Ovary (tissue), 9 donors: ENCODE data around the gene PYGO1. TPM values are rescaled to one million over a fixed set of nuclear protein-coding genes. Genes with fewer than 3 reads are reported as not detected.
"Not testable (repeated sequence)": the region's sequence is repeated elsewhere in the genome, so short reads cannot be mapped to it uniquely, and the experiment has no call there.

ENCODE experiments used
- DNase-seq, 5 donors: peaks; one replicate each; pipeline ENCODE4 v3.0.0-alpha.2; 2019 to 2020
- H3K27ac ChIP-seq, 2 donors: fragments of 200-600 bp; one replicate each; pipeline versions ENCODE4 v1.5.1 to v1.8.0; 2019 to 2022
- H3K27me3 ChIP-seq: fragments of 200-600 bp; one replicate; pipeline ENCODE4 v1.8.0; 2022
- H3K36me3 ChIP-seq: fragments of 200-600 bp; sonication (generic); one replicate; pipeline ENCODE4 v1.5.1; 2019
- H3K4me1 ChIP-seq: one replicate; pipeline ENCODE4 v1.8.1; 2013; ENCODE audit warnings: mild to moderate bottlenecking, moderate library complexity; ENCODE audit not compliant: insufficient read depth
- H3K4me3 ChIP-seq: fragments of 200-600 bp; sonication (generic); one replicate; pipeline ENCODE4 v1.5.1; 2017
- H3K9me3 ChIP-seq, 2 donors: fragments of 200-600 bp in 1 of 2; sonication (generic) in 1 of 2; one replicate each; pipeline versions ENCODE4 v1.5.1 to v1.8.1; 2013 to 2019; ENCODE audit warnings: mild to moderate bottlenecking in 1 of 2, moderate library complexity in 1 of 2
- EP300 ChIP-seq: sonication (generic); formaldehyde crosslinking; IDR thresholded peaks from one replicate; pipeline ENCODE4 v1.6.1; 2017; ENCODE audit warnings: antibody characterized with exemption
- POLR2A ChIP-seq: fragments of 450-650 bp; IDR thresholded peaks from one replicate; pipeline ENCODE4 v1.6.1; 2017; ENCODE audit warnings: antibody characterized with exemption, mild to moderate bottlenecking, moderate library complexity
- WGBS, 3 donors: extraction: QIAGEN DNeasy Blood & Tissue Kit in 1 of 3; methylation state at CpG; one replicate each; pipeline versions ENCODE4 v1.1.5 to v1.1.7; 2013 to 2017; 5-methylcytosine and 5-hydroxymethylcytosine counted together
- intact Hi-C, 4 donors: fragments of 100-400 bp; cut with DNase I; formaldehyde crosslinking; loops; one replicate each; pipeline versions ENCODE4 v1.11.0 to v1.15.1; 2022 to 2023
- polyA plus RNA-seq, 2 donors: library from polyadenylated mRNA; stranded (reverse); fragments of 200-250 nt in 1 of 2; fragments of 350-450 nt in 1 of 2; fragmentation: Illumina TruSeq in 1 of 2; extraction: RNeasy Lipid Tissue Mini Kit (QIAGEN cat#74804) in 1 of 2; gene quantifications; one replicate each; pipeline ENCODE4 v1.2.3, GENCODE V29; 2013 to 2014
- total RNA-seq, 7 donors: library from RNA; depleted of rRNA in 2 of 7; stranded (reverse); fragments of >200 nt in 2 of 7; fragmentation: NEBNext Ultra II Directional in 3 of 7; extraction: Animal tissue kit (Norgen Biotek cat#: 25700) in 3 of 7; gene quantifications; one replicate each; pipeline versions ENCODE4 v1.1.0 to v1.2.4, GENCODE V29; 2016 to 2023
- TF ChIP-seq, protein P1 (sequence below), 3 donors: fragments of 450-650 bp in 2 of 3; fragments of 200-600 bp in 1 of 3; IDR thresholded peaks; one replicate each; pipeline versions ENCODE4 v1.5.1 to v1.8.0; 2016 to 2022; ENCODE audit warnings: antibody characterized with exemption in 3 of 3, mild to moderate bottlenecking in 1 of 3
- donor health status: DM: no; HTN: no; CAD: no; lungs with moderate emphysema.
- donor health status: DM: no; HTN: no; CAD: no.
- donor health status: Bipolar disorder and iron deficiency.
- donor health status: DM: yes; HTN: yes; CAD: no.
- donor health status: DM: no; HTN: no; CAD: no.
- donor health status: DM: yes; HTN: yes; CAD: no.

The PYGO1 gene
- total and polyA plus RNA-seq, 9 donors: 4.0 to 31.1 (median 22.7) TPM

DNA sequence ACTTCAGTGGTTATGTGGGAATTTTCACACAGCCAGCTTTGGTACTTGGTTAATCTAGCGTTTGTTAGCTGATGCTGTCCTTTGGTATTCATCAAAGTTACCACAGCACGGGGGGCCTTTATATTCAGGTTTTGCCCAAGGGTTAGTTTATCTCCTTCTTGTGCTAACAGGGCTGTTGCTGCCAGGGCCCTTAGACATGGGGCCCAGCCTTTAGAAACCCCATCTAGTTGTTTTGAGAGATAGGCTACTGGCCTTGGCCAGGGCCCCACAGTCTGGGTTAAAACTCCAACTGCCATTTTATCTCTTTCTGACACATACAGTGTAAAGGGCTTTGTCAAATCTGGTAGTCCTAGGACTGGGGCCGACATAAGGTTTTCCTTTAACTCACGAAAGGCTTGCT, 72.7 kb downstream of the PYGO1 start:
- intact Hi-C loops: no loop called here
- no peaks in the 10 kb centered on the region for H3K36me3 ChIP-seq
- no peaks in the 10 kb centered on the region for H3K9me3 ChIP-seq
- no peak for TF ChIP-seq EP300
- TF ChIP-seq POLR2A: no peak
- TF ChIP-seq, protein P1, sequence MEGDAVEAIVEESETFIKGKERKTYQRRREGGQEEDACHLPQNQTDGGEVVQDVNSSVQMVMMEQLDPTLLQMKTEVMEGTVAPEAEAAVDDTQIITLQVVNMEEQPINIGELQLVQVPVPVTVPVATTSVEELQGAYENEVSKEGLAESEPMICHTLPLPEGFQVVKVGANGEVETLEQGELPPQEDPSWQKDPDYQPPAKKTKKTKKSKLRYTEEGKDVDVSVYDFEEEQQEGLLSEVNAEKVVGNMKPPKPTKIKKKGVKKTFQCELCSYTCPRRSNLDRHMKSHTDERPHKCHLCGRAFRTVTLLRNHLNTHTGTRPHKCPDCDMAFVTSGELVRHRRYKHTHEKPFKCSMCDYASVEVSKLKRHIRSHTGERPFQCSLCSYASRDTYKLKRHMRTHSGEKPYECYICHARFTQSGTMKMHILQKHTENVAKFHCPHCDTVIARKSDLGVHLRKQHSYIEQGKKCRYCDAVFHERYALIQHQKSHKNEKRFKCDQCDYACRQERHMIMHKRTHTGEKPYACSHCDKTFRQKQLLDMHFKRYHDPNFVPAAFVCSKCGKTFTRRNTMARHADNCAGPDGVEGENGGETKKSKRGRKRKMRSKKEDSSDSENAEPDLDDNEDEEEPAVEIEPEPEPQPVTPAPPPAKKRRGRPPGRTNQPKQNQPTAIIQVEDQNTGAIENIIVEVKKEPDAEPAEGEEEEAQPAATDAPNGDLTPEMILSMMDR (IDR thresholded peaks at IDR 0.05): no peak
- no peak overlapping the region for H3K27ac ChIP-seq
- no peaks in the 10 kb centered on the region for H3K27me3 ChIP-seq
- no peaks in the 10 kb centered on the region for H3K4me1 ChIP-seq
- WGBS, 3 donors: 83 to 86% (median 84%) methylated on average over 4 of the region's 4 CpGs
- DNase-seq: no peak
- H3K4me3 ChIP-seq: no peak overlapping the region

DNA sequence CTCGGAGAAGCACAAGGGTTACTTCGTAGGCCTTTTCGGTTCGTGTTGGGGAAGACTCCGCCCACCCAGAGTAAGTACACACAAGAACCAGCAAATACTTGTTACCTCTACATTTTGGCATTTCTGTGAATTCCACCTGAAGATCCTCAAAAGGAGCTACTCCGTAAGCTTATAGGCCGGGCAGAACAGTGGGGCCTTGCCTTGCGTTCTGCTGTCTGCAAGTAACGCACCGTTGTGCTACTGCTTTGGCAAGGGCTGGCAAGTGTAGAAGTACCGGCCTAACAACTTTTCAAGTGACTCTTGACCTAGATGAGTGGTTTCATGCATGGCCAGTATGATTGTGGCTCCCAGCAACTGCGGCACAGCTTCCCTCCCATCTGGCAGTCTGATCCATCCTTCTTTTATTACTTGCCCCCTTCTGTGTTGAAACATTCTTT, 73.7 kb downstream of the PYGO1 start:
- WGBS, 3 donors: 93 to 96% (median 95%) methylated on average over 12 of the region's 12 CpGs
- Histone ChIP-seq H3K4me3 (no peak overlapping the region), H3K27ac (no peak overlapping the region), H3K36me3 (no peaks in the 10 kb centered on the region), H3K4me1 (no peaks in the 10 kb centered on the region), H3K27me3 (no peaks in the 10 kb centered on the region), H3K9me3 (no peaks in the 10 kb centered on the region)
- TF ChIP-seq POLR2A: no peak
- TF ChIP-seq, protein P1 (IDR thresholded peaks at IDR 0.05): no peak
- TF ChIP-seq EP300: no peak
- DNase-seq: no peak
- intact Hi-C loops: no loop called here

DNA sequence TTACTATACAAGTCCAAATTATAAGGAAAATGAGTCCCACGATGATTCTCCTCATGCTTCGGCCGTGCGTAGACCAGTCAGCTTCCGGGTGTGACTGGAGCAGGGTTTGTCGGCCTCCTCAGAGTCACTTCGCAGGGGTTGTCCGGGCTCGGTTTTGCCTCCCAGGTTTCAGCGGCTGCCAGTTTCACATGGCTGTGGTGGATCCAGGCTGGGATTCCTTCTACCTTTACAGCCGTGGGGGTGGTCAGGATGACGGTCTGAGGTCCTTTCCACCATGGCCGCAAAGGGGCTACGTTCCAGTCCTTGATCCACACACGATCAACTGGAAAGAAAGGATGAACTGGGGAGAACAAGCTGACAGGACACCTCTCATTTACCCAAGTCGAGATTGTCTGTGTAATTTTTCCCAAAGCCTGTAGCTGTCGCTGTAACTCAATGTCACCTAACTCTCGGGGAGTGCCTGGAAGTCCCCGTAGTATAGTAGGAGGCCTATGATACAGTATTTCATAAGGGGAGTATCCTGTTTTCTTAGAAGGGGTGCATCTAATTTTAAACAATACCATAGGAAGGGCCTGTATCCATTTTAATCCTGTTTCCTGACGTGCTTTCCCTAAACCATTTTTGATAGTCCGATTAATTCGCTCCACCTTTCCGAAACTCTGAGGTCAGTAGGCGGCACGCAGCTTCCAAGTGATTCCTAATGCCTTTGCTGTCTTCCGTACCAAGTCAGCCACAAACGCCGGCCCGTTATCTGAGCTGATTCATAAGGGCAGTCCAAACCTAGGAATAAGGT, 74.3 kb downstream of the PYGO1 start:
- H3K27me3 ChIP-seq, H3K27ac ChIP-seq, intact Hi-C loops, H3K9me3 ChIP-seq, H3K36me3 ChIP-seq, DNase-seq, H3K4me1 ChIP-seq, H3K4me3 ChIP-seq: not testable (repeated sequence)
- 78 to 82% (median 79%) methylated on average over 29 of the region's 29 CpGs for WGBS, 3 donors

DNA sequence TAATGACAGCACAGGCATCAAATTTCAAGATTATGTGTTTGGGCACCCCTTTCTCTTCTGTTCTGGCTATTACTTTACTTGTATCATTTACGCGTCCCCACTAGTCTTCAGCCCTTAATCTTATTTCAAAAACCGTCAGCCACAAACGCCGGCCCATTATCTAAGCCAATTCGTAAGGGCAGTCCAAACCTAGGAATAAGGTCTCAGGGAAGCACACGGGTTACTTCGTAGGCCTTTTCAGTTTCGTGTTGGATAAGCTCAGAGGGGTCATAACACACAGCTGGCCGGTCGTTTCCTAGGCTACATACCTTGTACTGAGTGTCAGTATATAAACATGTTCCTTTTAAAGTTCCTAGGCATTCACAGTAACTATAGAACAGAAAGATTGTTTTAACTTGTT, 75.0 kb downstream of the PYGO1 start:
- no peak for DNase-seq
- Histone ChIP-seq H3K4me1 (no peaks in the 10 kb centered on the region), H3K9me3 (no peaks in the 10 kb centered on the region), H3K36me3 (no peaks in the 10 kb centered on the region), H3K27ac (no peak overlapping the region), H3K27me3 (no peaks in the 10 kb centered on the region), H3K4me3 (no peak overlapping the region)
- 53 to 56% (median 55%) methylated on average over 11 of the region's 11 CpGs for WGBS, 3 donors
- intact Hi-C loops: no loop called here
- TF ChIP-seq, protein P1 (IDR thresholded peaks at IDR 0.05): no peak
- TF ChIP-seq POLR2A (no peak), EP300 (no peak)

DNA sequence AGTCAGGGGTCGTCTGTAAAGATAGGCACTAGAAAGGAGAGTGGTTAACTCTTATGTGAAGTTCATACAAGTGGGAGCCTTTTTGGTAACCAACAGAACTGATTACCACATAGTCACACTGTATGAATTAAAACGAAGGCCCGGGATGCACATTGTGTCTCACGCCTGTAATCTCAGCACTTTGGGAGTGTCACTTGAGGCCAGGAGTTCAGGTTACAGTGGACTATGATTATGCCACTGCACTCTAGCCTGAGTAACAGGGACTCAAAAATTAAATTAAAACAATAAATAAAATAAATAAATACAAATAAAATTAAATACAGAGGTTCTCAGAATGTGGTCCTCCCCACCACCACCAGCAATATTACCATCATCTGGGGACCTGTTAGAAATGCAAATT, 80.6 kb downstream of the PYGO1 start:
- no peaks in the 10 kb centered on the region for H3K27me3 ChIP-seq
- no peak for TF ChIP-seq EP300
- no peak overlapping the region for H3K4me3 ChIP-seq
- no peaks in the 10 kb centered on the region for H3K9me3 ChIP-seq
- H3K27ac ChIP-seq: no peak overlapping the region
- H3K4me1 ChIP-seq: no peaks in the 10 kb centered on the region
- 81 to 89% (median 85%) methylated on average over 4 of the region's 4 CpGs for WGBS, 3 donors
- DNase-seq: no peak
- intact Hi-C loops: no loop called here
- H3K36me3 ChIP-seq: no peaks in the 10 kb centered on the region

DNA sequence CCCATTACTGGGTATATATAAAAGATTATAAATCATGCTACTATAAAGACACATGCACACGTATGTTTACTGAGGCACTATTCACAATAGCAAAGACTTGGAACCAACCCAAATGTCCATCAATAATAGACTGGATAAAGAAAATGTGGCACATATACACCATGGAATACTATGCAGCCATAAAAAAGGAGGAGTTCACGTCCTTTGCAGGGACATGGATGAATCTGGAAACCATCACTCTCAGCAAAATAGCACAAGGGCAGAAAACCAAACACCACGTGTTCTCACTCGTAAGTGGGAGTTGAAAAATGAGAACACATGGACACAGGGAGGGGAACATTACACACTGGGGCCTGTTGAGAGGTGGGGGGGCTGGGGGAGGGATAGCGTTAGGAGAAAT, 82.7 kb downstream of the PYGO1 start:
- DNase-seq, H3K27ac ChIP-seq, H3K36me3 ChIP-seq, intact Hi-C loops, H3K9me3 ChIP-seq, H3K4me3 ChIP-seq, H3K4me1 ChIP-seq, H3K27me3 ChIP-seq: not testable (repeated sequence)
- 78 to 83% (median 83%) methylated on average over 5 of the region's 5 CpGs for WGBS, 3 donors
